ENCODE measurements around the gene HEPACAM. TPM values are rescaled to one million over a fixed set of nuclear protein-coding genes. Genes with fewer than 3 reads are reported as not detected.
A peak's percentile ranks its signal among the peaks of the same experiment; 100 is the strongest.
"Not testable (repeated sequence)": the region's sequence is repeated elsewhere in the genome, so short reads cannot be mapped to it uniquely, and the experiment has no call there.

Gene HEPACAM
- total and polyA plus RNA-seq, 2 donors from 2014 or later: 0.30 TPM; not detected in 1

DNA sequence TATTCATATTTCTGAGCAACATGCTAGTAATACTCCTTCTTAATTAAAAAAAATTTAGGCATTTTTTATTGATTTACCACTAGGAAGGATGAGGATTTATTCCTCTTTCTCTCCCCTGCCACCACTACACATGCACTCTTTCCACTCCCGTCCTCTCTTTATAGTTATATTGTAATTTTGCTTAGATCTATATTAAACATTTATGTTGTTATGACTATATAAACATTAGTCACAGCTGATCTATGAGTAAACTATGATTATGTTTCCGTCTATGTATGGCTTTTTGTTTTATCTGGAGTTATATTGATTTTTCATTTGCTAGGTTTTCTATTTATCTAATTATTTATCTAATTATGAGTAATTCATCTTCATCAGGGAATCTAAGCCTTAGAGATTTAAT lies 36.0 kb upstream of the HEPACAM start:
- DNase-seq (no peak), FAIRE-seq (no peak)
- no peaks in the 10 kb centered on the region for H3K4me1 ChIP-seq (ENCODE audit: control insufficient read depth in 2 of 3, insufficient read depth in 2 of 3, low read depth in 1 of 3, low read length in 3 of 3)
- H3K36me3 ChIP-seq (ENCODE audit: control insufficient read depth in 2 of 3, insufficient read depth in 3 of 3, low read length in 3 of 3): no peaks in the 10 kb centered on the region
- no peaks in the 10 kb centered on the region for H3K9me3 ChIP-seq (ENCODE audit: control insufficient read depth in 2 of 3, insufficient read depth in 1 of 3, low read length in 3 of 3)
- no peak overlapping the region for H3K9ac ChIP-seq (ENCODE audit: low read length in 3 of 3)
- intact Hi-C loops (cut with DNase I): no loop called here
- no peaks in the 10 kb centered on the region for H3K27me3 ChIP-seq (ENCODE audit: control insufficient read depth, insufficient read depth, low read length)
- no peak for TF ChIP-seq CTCF (IDR thresholded peaks at IDR 0.05; ENCODE audit: borderline replicate concordance, extremely low read depth, insufficient read depth)
- no peak overlapping the region for H3K4me3 ChIP-seq (ENCODE audit: low read length in 3 of 3)
- no peak overlapping the region for H3K27ac ChIP-seq (ENCODE audit: low read depth in 2 of 2, low read length in 2 of 2)

- TF ChIP-seq CTCF (IDR thresholded peaks at IDR 0.05; ENCODE audit: borderline replicate concordance, extremely low read depth, insufficient read depth): no peak
- Histone ChIP-seq H3K27ac (ENCODE audit: low read depth in 2 of 2, low read length in 2 of 2) (no peak overlapping the region), H3K27me3 (ENCODE audit: control insufficient read depth, insufficient read depth, low read length) (no peaks in the 10 kb centered on the region), H3K9ac (ENCODE audit: low read length in 3 of 3) (no peak overlapping the region), H3K9me3 (ENCODE audit: control insufficient read depth in 2 of 3, insufficient read depth in 1 of 3, low read length in 3 of 3) (no peaks in the 10 kb centered on the region), H3K36me3 (ENCODE audit: control insufficient read depth in 2 of 3, insufficient read depth in 3 of 3, low read length in 3 of 3) (no peaks in the 10 kb centered on the region), H3K4me3 (ENCODE audit: low read length in 3 of 3) (no peak overlapping the region), H3K4me1 (ENCODE audit: control insufficient read depth in 2 of 3, insufficient read depth in 2 of 3, low read depth in 1 of 3, low read length in 3 of 3) (no peaks in the 10 kb centered on the region)
- FAIRE-seq (no peak), DNase-seq (peak in 1 of 5 donors; percentile 7)
- intact Hi-C loops (cut with DNase I): no loop called here
These were observed 35.1 kb upstream of the HEPACAM start for GRCh38 chr11:124970925-124971324.

DNA sequence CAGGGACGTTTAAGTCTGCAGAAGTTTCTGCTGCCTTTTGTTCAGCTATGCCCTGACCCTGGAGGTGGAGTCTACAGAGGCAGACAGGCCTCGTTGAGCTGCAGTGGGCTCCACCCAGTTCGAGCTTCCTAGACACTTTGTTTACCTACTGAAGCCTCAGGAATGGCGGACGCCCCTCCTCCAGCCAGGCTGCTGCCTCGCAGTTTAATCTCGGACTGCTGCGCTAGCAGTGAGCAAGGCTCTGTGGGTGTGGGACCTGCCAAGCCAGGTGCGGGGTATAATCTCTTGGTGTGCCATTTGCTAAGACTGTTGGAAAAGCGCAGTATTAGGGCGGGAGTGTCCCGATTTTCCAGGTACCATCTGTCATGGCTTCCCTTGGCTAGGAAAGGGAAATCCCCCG lies 32.4 kb upstream of the HEPACAM start:
- not testable (repeated sequence) for H3K27ac ChIP-seq (ENCODE audit: low read depth in 2 of 2, low read length in 2 of 2); H3K27me3 ChIP-seq (ENCODE audit: control insufficient read depth, insufficient read depth, low read length); DNase-seq; H3K9ac ChIP-seq (ENCODE audit: low read length in 3 of 3); H3K4me1 ChIP-seq (ENCODE audit: control insufficient read depth in 2 of 3, insufficient read depth in 2 of 3, low read depth in 1 of 3, low read length in 3 of 3); H3K4me3 ChIP-seq (ENCODE audit: low read length in 3 of 3); FAIRE-seq; H3K36me3 ChIP-seq (ENCODE audit: control insufficient read depth in 2 of 3, insufficient read depth in 3 of 3, low read length in 3 of 3); H3K9me3 ChIP-seq (ENCODE audit: control insufficient read depth in 2 of 3, insufficient read depth in 1 of 3, low read length in 3 of 3)
- intact Hi-C loops (cut with DNase I): loop anchor here (10.0 kb wide), 1 partner anchor 177 kb away; no protein-coding TSS in a partner anchor

DNA sequence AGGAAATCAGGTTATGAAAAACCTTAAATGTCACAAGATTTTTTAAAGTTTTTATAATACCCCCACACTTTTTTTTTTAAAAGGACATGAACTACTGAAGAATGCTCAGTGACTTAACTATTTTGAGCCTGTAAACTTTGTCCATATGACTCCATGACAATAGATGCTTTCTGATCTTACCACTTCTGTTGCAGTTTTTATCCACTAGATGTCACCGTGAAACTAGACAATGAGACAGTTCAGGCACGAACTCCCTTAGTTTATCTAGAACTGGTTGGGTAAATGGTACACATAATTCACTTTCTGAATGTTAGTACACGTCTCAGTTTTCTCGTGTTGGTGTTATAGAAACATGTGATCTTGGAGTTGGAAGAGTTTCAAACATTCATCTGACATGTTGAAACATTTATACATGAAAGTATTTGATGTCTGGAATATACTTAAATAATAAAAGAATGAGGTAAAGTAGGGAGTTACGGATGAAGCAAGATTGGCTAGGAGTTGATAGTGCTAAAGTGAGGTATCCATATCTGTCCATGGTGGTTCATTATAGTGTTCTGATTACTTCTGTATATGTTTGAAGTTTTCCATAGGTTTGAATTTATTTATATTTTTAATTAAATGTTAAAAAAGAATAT lies 26.2 kb upstream of the HEPACAM start:
- Histone ChIP-seq H3K4me3 (ENCODE audit: low read length in 3 of 3) (no peak overlapping the region), H3K36me3 (ENCODE audit: control insufficient read depth in 2 of 3, insufficient read depth in 3 of 3, low read length in 3 of 3) (no peaks in the 10 kb centered on the region), H3K9me3 (ENCODE audit: control insufficient read depth in 2 of 3, insufficient read depth in 1 of 3, low read length in 3 of 3) (no peaks in the 10 kb centered on the region), H3K27me3 (ENCODE audit: control insufficient read depth, insufficient read depth, low read length) (no peaks in the 10 kb centered on the region), H3K27ac (ENCODE audit: low read depth in 2 of 2, low read length in 2 of 2) (no peak overlapping the region), H3K4me1 (ENCODE audit: control insufficient read depth in 2 of 3, insufficient read depth in 2 of 3, low read depth in 1 of 3, low read length in 3 of 3) (no peaks in the 10 kb centered on the region), H3K9ac (ENCODE audit: low read length in 3 of 3) (no peak overlapping the region)
- FAIRE-seq (peak; percentile 96), DNase-seq (peak in 3 of 5 donors; percentile 22 to 91 (median 86))
- peak; percentile 74 for TF ChIP-seq CTCF (IDR thresholded peaks at IDR 0.05; ENCODE audit: borderline replicate concordance, extremely low read depth, insufficient read depth)
- intact Hi-C loops (cut with DNase I): loop anchor here (10.0 kb wide), 1 partner anchor 183 kb away; no protein-coding TSS in a partner anchor

Measured in kidney (tissue), 14 donors.